Measurements from ENCODE around the gene FTH1.

- no peak for TF ChIP-seq CTCF (IDR thresholded peaks at IDR 0.05)
- no peak for TF ChIP-seq POLR2A (IDR thresholded peaks at IDR 0.05)
Observed at GRCh38 chr11:61927501-61927900, 39.9 kb downstream of the FTH1 start.
